Measurements from ENCODE around the gene PLCB1. TPM values are rescaled to one million over a fixed set of nuclear protein-coding genes. Genes with fewer than 3 reads are reported as not detected.
"Not testable (repeated sequence)": the region's sequence is repeated elsewhere in the genome, so short reads cannot be mapped to it uniquely, and the experiment has no call there.

Gene PLCB1
- total and polyA plus RNA-seq, 5 experiments from 2014 or later, result 1.4 to 3.8 (median 2.8) TPM

- no peaks in the 10 kb centered on the region for H3K9me3 Mint-ChIP-seq
- H3K27me3 Mint-ChIP-seq, result peaks cover 0 to 10% (median 3%) of the 10 kb centered on the region in 5 donors
- no peak overlapping the region for H3K4me3 Mint-ChIP-seq
- H3K36me3 Mint-ChIP-seq, result no peaks in the 10 kb centered on the region
- POLR2A ChIA-PET, result no interaction called here
- no peak overlapping the region for H3K27ac Mint-ChIP-seq
- H3K4me1 Mint-ChIP-seq, result peaks cover 6 to 17% (median 11%) of the 10 kb centered on the region in 4 donors
- ATAC-seq (no peak), DNase-seq (no peak)
These were observed 236.6 kb downstream of the PLCB1 start for GRCh38 chr20:8368670-8369069.

GRCh38 chr20:8369311-8369710 lies 237.2 kb downstream of the PLCB1 start:
- POLR2A ChIA-PET, result no interaction called here
- Mint-ChIP-seq H3K4me3 (peak overlapping the region in 1 of 10 donors; percentile 12), H3K27me3 (peaks cover 0 to 10% (median 3%) of the 10 kb centered on the region in 5 donors), H3K36me3 (no peaks in the 10 kb centered on the region), H3K27ac (no peak overlapping the region), H3K4me1 (peaks cover 6 to 17% (median 11%) of the 10 kb centered on the region in 4 donors), H3K9me3 (no peaks in the 10 kb centered on the region)
- ATAC-seq, result no peak
- no peak for DNase-seq

GRCh38 chr20:8370774-8371173 lies 238.7 kb downstream of the PLCB1 start:
- POLR2A ChIA-PET, result no interaction called here
- Mint-ChIP-seq H3K36me3 (no peaks in the 10 kb centered on the region), H3K27me3 (peaks cover 0 to 10% (median 2%) of the 10 kb centered on the region in 5 donors), H3K9me3 (no peaks in the 10 kb centered on the region), H3K4me3 (no peak overlapping the region), H3K4me1 (peaks cover 6 to 17% (median 11%) of the 10 kb centered on the region in 4 donors), H3K27ac (peak overlapping the region in 1 of 10 donors; percentile 58)
- ATAC-seq, result no peak
- no peak for DNase-seq

- DNase-seq (no peak), ATAC-seq (no peak)
- no peak overlapping the region for H3K4me3 Mint-ChIP-seq
- H3K36me3 Mint-ChIP-seq, result no peaks in the 10 kb centered on the region
- peaks cover 6 to 15% (median 9%) of the 10 kb centered on the region in 4 donors for H3K4me1 Mint-ChIP-seq
- H3K27me3 Mint-ChIP-seq, result peaks cover 0 to 5% (median 2%) of the 10 kb centered on the region in 5 donors
- H3K27ac Mint-ChIP-seq, result no peak overlapping the region
- POLR2A ChIA-PET, result no interaction called here
- H3K9me3 Mint-ChIP-seq, result no peaks in the 10 kb centered on the region
These were observed 240.8 kb downstream of the PLCB1 start for GRCh38 chr20:8372824-8373380.

- peaks cover 6 to 13% (median 9%) of the 10 kb centered on the region in 4 donors for H3K4me1 Mint-ChIP-seq
- H3K9me3 Mint-ChIP-seq, result no peaks in the 10 kb centered on the region
- H3K27ac Mint-ChIP-seq, result no peak overlapping the region
- H3K36me3 Mint-ChIP-seq, result no peaks in the 10 kb centered on the region
- H3K27me3 Mint-ChIP-seq, result peaks cover 0 to 4% (median 0%) of the 10 kb centered on the region in 5 donors
- POLR2A ChIA-PET, result no interaction called here
- ATAC-seq (no peak), DNase-seq (no peak)
- no peak overlapping the region for H3K4me3 Mint-ChIP-seq
These were observed 241.5 kb downstream of the PLCB1 start for GRCh38 chr20:8373579-8373978.

GRCh38 chr20:8375898-8376297 lies 243.8 kb downstream of the PLCB1 start:
- H3K27ac Mint-ChIP-seq, result no peak overlapping the region
- H3K4me1 Mint-ChIP-seq, result peaks cover 0 to 5% (median 1%) of the 10 kb centered on the region in 4 donors
- POLR2A ChIA-PET, result no interaction called here
- no peaks in the 10 kb centered on the region for H3K9me3 Mint-ChIP-seq
- H3K4me3 Mint-ChIP-seq, result no peak overlapping the region
- H3K36me3 Mint-ChIP-seq, result no peaks in the 10 kb centered on the region
- no peaks in the 10 kb centered on the region for H3K27me3 Mint-ChIP-seq
- DNase-seq, result no peak
- no peak for ATAC-seq

- Mint-ChIP-seq H3K27ac (peak overlapping the region in 1 of 10 donors; percentile 2), H3K9me3 (no peaks in the 10 kb centered on the region), H3K36me3 (no peaks in the 10 kb centered on the region), H3K27me3 (no peaks in the 10 kb centered on the region), H3K4me3 (no peak overlapping the region), H3K4me1 (peaks cover 0 to 5% (median 1%) of the 10 kb centered on the region in 4 donors)
- DNase-seq (no peak), ATAC-seq (no peak)
- POLR2A ChIA-PET, result no interaction called here
These were observed 244.9 kb downstream of the PLCB1 start for GRCh38 chr20:8376940-8377339.

GRCh38 chr20:8379125-8379524 lies 247.1 kb downstream of the PLCB1 start:
- DNase-seq, ATAC-seq, H3K27ac Mint-ChIP-seq, H3K9me3 Mint-ChIP-seq, POLR2A ChIA-PET, H3K4me1 Mint-ChIP-seq, H3K27me3 Mint-ChIP-seq, H3K4me3 Mint-ChIP-seq, H3K36me3 Mint-ChIP-seq: not testable (repeated sequence)

- no peak overlapping the region for H3K27ac Mint-ChIP-seq
- POLR2A ChIA-PET, result no interaction called here
- H3K36me3 Mint-ChIP-seq, result no peaks in the 10 kb centered on the region
- no peak overlapping the region for H3K4me3 Mint-ChIP-seq
- peaks cover 0 to 7% (median under 1%) of the 10 kb centered on the region in 4 donors for H3K4me1 Mint-ChIP-seq
- peaks cover 0 to 4% (median 0%) of the 10 kb centered on the region in 5 donors for H3K27me3 Mint-ChIP-seq
- no peak for ATAC-seq
- no peak for DNase-seq
- no peaks in the 10 kb centered on the region for H3K9me3 Mint-ChIP-seq
These were observed 253.2 kb downstream of the PLCB1 start for GRCh38 chr20:8385247-8385646.

- Mint-ChIP-seq H3K36me3 (no peaks in the 10 kb centered on the region), H3K4me3 (no peak overlapping the region), H3K27ac (peak overlapping the region in 1 of 10 donors; percentile 25), H3K9me3 (no peaks in the 10 kb centered on the region), H3K4me1 (peaks cover 0 to 7% (median under 1%) of the 10 kb centered on the region in 4 donors), H3K27me3 (peaks cover 0 to 4% (median 0%) of the 10 kb centered on the region in 5 donors)
- ATAC-seq, result no peak
- POLR2A ChIA-PET, result no interaction called here
- no peak for DNase-seq
These were observed 254.9 kb downstream of the PLCB1 start for GRCh38 chr20:8386991-8387390.

GRCh38 chr20:8388141-8388540 lies 256.1 kb downstream of the PLCB1 start:
- no peak for DNase-seq
- POLR2A ChIA-PET, result interaction anchor here (0.7 kb wide), 1 partner anchor 305 kb away, joined by 5 read pairs; no protein-coding TSS in a partner anchor
- H3K27ac Mint-ChIP-seq, result no peak overlapping the region
- ATAC-seq, result no peak
- H3K36me3 Mint-ChIP-seq, result no peaks in the 10 kb centered on the region
- peaks cover 0 to 7% (median under 1%) of the 10 kb centered on the region in 4 donors for H3K4me1 Mint-ChIP-seq
- H3K4me3 Mint-ChIP-seq, result no peak overlapping the region
- H3K9me3 Mint-ChIP-seq, result no peaks in the 10 kb centered on the region
- H3K27me3 Mint-ChIP-seq, result peaks cover 0 to 4% (median 0%) of the 10 kb centered on the region in 5 donors

- ATAC-seq (no peak), DNase-seq (no peak)
- Mint-ChIP-seq H3K9me3 (no peaks in the 10 kb centered on the region), H3K36me3 (no peaks in the 10 kb centered on the region), H3K4me1 (peaks cover 0 to 7% (median under 1%) of the 10 kb centered on the region in 4 donors), H3K27me3 (peaks cover 0 to 4% (median 0%) of the 10 kb centered on the region in 5 donors), H3K27ac (no peak overlapping the region), H3K4me3 (no peak overlapping the region)
- POLR2A ChIA-PET, result no interaction called here
These were observed 256.6 kb downstream of the PLCB1 start for GRCh38 chr20:8388707-8389106.

GRCh38 chr20:8389381-8390036 lies 257.4 kb downstream of the PLCB1 start:
- Mint-ChIP-seq H3K36me3 (no peaks in the 10 kb centered on the region), H3K27me3 (peaks cover 0 to 3% (median 0%) of the 10 kb centered on the region in 5 donors), H3K4me3 (no peak overlapping the region), H3K4me1 (peaks cover 0 to 7% (median 0%) of the 10 kb centered on the region in 4 donors), H3K27ac (no peak overlapping the region), H3K9me3 (no peaks in the 10 kb centered on the region)
- DNase-seq (peak in 3 of 10 donors; percentile 33 to 44 (median 41)), ATAC-seq (no peak)
- POLR2A ChIA-PET, result no interaction called here

Data from naive thymus-derived CD8-positive, alpha-beta T cell (primary cell).